ENCODE results near the gene KRT86. TPM values are rescaled to one million over a fixed set of nuclear protein-coding genes. Genes with fewer than 3 reads are reported as not detected.

KRT86 gene
- total and polyA plus RNA-seq, 4 donors: 0.10 to 0.73 (median 0.38) TPM

DNA sequence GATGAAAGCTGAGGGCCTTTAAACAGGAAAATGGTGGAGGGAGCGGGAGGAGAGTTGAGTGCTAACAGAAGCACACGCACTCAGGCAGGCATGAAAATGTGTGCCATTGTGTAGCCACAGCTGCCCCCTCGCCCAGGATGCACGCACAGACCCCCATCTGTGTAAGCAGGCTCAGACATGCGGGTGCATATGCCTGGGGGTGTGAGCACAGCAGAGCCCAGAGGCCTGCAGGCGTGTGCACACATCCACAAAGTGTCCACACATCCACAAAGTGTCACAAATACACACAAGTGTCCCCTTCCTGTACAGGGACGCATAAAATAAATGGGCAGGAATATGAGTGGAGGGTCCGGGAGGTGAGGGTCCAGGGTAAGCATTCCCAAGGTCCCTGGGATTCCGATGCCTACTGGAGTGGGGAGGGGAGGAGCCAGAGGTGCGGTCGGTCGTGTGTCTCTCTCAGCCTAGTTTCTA, 42.2 kb upstream of the KRT86 start:
- Histone ChIP-seq H3K27ac (ENCODE audit: low read depth, low read length) (no peak overlapping the region), H3K9me3 (ENCODE audit: control insufficient read depth, insufficient read depth, low read length) (no peaks in the 10 kb centered on the region), H3K27me3 (ENCODE audit: control insufficient read depth, insufficient read depth, low read length) (peaks cover 46% of the 10 kb centered on the region), H3K4me1 (ENCODE audit: control insufficient read depth, insufficient read depth, low read length) (peaks cover 16% of the 10 kb centered on the region), H3K36me3 (ENCODE audit: control insufficient read depth, insufficient read depth, low read length) (no peaks in the 10 kb centered on the region), H3K4me3 (ENCODE audit: low read depth, low read length) (no peak overlapping the region)
- DNase-seq (ENCODE audit: low read depth in 4 of 6, low spot score in 6 of 6): no peak
- WGBS (ENCODE audit: insufficient coverage): 38% methylated on average over 11 of the region's 12 CpGs

DNA sequence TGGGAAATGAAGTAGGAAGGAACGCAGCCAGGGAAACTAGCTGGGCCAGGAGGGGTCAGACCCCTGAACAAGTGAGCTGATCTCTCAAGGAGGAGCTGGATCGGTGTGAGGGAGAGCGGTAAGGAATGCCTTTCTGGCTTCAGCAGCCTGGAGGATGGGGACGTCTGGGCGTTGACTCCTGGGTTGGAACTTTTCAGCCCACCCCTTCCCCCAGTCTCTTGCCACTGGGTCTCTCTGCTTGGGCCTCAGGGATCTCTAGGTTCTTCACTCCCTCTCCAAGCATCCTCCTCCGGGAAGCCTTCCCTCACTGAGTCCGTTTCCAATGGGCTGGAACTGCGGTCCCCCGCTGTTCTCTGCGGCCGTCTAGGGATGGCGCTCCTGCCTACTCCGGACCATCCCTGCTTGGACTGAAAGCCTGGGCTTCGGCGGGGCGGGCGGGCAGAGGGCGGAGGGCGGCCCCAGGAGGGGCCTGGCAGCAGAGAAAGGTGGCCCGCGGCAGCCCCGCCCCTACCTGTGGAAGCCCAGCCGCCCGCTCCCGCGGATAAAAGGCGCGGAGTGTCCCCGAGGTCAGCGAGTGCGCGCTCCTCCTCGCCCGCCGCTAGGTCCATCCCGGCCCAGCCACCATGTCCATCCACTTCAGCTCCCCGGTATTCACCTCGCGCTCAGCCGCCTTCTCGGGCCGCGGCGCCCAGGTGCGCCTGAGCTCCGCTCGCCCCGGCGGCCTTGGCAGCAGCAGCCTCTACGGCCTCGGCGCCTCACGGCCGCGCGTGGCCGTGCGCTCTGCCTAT, 41.6 kb upstream of the KRT86 start, which contains the start of gene KRT7:
TSS of gene KRT7 (plus strand) at position 570 of the 788 bp plus-strand sequence. CDS start at position 624, 54 bp downstream.
- 1% methylated on average over 58 of the region's 58 CpGs for WGBS (ENCODE audit: insufficient coverage)
- DNase-seq (ENCODE audit: low read depth in 4 of 6, low spot score in 6 of 6): no peak
- Histone ChIP-seq H3K27me3 (ENCODE audit: control insufficient read depth, insufficient read depth, low read length) (peaks cover 46% of the 10 kb centered on the region), H3K9me3 (ENCODE audit: control insufficient read depth, insufficient read depth, low read length) (no peaks in the 10 kb centered on the region), H3K4me1 (ENCODE audit: control insufficient read depth, insufficient read depth, low read length) (peaks cover 16% of the 10 kb centered on the region), H3K36me3 (ENCODE audit: control insufficient read depth, insufficient read depth, low read length) (no peaks in the 10 kb centered on the region), H3K27ac (ENCODE audit: low read depth, low read length) (no peak within 1 kb of the TSS), H3K4me3 (ENCODE audit: low read depth, low read length) (no peak within 1 kb of the TSS)

DNA sequence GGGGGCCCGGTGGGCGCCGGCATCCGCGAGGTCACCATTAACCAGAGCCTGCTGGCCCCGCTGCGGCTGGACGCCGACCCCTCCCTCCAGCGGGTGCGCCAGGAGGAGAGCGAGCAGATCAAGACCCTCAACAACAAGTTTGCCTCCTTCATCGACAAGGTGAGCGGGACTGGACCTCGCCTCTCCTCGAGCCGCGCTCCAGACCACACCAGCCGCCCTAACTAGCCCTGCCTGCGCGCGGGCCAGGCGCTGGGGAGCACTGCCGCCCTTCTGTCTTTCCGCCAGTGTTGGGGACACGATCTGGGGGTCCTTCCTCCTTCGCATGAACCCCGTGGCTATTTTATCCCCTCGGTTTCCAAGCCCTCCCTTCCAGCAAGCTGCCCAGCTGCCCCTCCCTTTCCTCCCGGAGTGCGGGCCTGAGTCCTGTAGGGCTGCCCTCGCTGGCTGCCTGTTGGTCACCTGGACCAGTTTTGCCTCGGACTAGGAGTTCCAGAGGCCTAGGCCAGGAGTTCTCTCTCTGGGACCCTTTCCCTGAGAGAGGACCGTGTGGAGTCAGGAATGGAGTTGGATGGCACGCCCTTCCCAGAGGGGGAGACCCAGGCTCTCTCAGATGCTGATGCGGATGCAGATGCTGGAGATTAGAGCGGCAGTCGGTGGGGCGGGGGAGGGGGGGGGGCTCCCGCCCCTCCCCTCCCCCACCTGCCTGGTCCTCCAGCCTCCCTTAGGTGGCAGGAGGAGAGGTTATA, 40.8 kb upstream of the KRT86 start:
- DNase-seq (ENCODE audit: low read depth in 4 of 6, low spot score in 6 of 6): no peak
- Histone ChIP-seq H3K9me3 (ENCODE audit: control insufficient read depth, insufficient read depth, low read length) (no peaks in the 10 kb centered on the region), H3K4me3 (ENCODE audit: low read depth, low read length) (no peak overlapping the region), H3K36me3 (ENCODE audit: control insufficient read depth, insufficient read depth, low read length) (no peaks in the 10 kb centered on the region), H3K27ac (ENCODE audit: low read depth, low read length) (no peak overlapping the region), H3K27me3 (ENCODE audit: control insufficient read depth, insufficient read depth, low read length) (peaks cover 46% of the 10 kb centered on the region), H3K4me1 (ENCODE audit: control insufficient read depth, insufficient read depth, low read length) (peaks cover 16% of the 10 kb centered on the region)
- 8% methylated on average over 32 of the region's 40 CpGs for WGBS (ENCODE audit: insufficient coverage)

DNA sequence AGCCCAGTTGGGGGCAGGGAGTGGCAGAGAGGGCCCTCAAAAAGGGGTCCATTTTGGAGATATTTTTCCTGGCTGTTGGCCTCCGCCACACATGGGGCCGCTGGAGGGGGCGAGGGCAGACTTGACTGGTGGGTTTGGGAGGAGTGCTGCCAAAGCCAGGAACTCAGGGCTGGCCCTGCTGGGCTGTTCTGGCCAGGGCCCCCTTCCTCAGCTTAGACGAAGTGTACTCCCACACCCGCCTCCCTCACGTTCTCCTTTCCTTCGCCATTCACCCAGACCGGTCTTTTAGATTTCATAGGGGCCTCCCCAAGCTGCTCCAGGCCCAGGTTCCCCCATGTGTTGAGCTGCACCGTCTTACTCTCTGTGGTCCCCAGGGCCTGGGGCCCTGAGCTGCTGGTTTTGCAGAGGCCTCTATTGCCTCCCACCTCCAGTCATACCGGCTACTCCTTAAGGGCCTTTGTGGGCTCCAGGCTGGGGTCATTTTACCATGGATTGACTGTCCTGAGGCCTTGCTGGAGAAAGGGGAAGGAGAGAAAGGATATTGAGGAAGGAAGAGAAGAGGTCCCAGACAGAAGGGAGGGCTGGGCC, 40.1 kb upstream of the KRT86 start:
- DNase-seq (ENCODE audit: low read depth in 4 of 6, low spot score in 6 of 6): no peak
- H3K4me1 ChIP-seq (ENCODE audit: control insufficient read depth, insufficient read depth, low read length): peaks cover 16% of the 10 kb centered on the region

DNA sequence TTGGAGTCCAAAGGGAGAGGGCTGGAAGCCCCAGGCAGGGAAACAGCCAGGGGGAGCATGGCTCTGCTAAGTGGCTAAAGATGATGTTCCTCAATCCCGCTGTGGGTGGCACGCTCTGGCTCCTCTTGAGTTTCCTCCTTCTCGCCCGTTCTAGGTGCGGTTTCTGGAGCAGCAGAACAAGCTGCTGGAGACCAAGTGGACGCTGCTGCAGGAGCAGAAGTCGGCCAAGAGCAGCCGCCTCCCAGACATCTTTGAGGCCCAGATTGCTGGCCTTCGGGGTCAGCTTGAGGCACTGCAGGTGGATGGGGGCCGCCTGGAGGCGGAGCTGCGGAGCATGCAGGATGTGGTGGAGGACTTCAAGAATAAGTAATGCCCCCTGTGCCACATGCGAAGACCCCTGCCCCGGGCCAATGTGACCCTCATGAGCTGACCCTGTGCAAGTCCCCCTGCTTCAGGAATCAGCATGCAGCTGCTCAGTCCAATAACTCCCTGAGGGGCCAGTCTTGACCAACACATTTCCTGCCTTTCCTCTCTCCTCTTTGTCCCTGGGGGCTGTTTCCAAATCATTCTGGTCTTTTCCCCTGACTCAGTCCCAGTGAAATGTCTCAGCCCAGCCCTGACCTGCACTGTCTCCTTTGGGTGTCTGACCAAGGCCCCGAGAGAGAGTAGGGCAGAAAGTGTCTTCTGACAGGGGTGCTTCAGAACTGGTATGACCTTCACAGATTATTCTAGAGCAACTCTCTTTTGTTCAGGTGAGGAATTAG, 39.3 kb upstream of the KRT86 start:
- no peak overlapping the region for H3K4me3 ChIP-seq (ENCODE audit: low read depth, low read length)
- no peaks in the 10 kb centered on the region for H3K9me3 ChIP-seq (ENCODE audit: control insufficient read depth, insufficient read depth, low read length)
- peaks cover 44% of the 10 kb centered on the region for H3K27me3 ChIP-seq (ENCODE audit: control insufficient read depth, insufficient read depth, low read length)
- H3K36me3 ChIP-seq (ENCODE audit: control insufficient read depth, insufficient read depth, low read length): no peaks in the 10 kb centered on the region
- peaks cover 16% of the 10 kb centered on the region for H3K4me1 ChIP-seq (ENCODE audit: control insufficient read depth, insufficient read depth, low read length)
- DNase-seq (ENCODE audit: low read depth in 4 of 6, low spot score in 6 of 6): no peak
- WGBS (ENCODE audit: insufficient coverage): 95% methylated on average over 14 of the region's 15 CpGs
- no peak overlapping the region for H3K27ac ChIP-seq (ENCODE audit: low read depth, low read length)

More for the DNA sequence above, 40.1 kb upstream of the KRT86 start:
- 65% methylated on average over 9 of the region's 10 CpGs for WGBS (ENCODE audit: insufficient coverage)
- H3K27ac ChIP-seq (ENCODE audit: low read depth, low read length): no peak overlapping the region
- no peaks in the 10 kb centered on the region for H3K36me3 ChIP-seq (ENCODE audit: control insufficient read depth, insufficient read depth, low read length)
- H3K27me3 ChIP-seq (ENCODE audit: control insufficient read depth, insufficient read depth, low read length): peaks cover 46% of the 10 kb centered on the region
- no peaks in the 10 kb centered on the region for H3K9me3 ChIP-seq (ENCODE audit: control insufficient read depth, insufficient read depth, low read length)
- H3K4me3 ChIP-seq (ENCODE audit: low read depth, low read length): no peak overlapping the region

DNA sequence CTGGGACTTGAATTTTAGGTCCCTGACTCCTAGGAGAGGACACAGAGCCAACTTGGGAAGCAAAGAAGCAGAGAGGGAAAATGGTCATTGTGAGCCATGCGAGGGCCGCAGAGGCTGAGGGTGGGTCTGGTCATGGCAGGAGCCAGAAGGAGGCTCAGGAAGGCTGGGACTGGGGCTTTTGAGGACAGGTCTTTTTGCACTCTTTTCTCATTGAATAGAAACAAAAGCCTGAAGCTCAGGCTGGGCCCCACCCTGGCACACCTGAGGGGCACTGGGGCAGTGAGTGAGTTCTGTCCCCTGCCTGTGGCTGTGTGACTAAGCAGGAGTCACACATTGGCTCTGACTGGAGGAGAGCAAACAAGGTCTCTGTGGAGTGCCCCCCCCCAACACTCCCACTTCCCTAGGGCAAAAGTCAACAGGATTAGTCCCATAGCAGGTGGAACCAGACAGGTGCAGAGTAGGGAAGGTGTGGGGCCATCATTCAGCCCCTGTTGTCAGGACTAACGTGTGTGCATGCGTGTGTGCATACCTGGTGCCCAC, 38.6 kb upstream of the KRT86 start:
- Histone ChIP-seq H3K9me3 (ENCODE audit: control insufficient read depth, insufficient read depth, low read length) (no peaks in the 10 kb centered on the region), H3K36me3 (ENCODE audit: control insufficient read depth, insufficient read depth, low read length) (no peaks in the 10 kb centered on the region), H3K4me1 (ENCODE audit: control insufficient read depth, insufficient read depth, low read length) (peaks cover 16% of the 10 kb centered on the region), H3K4me3 (ENCODE audit: low read depth, low read length) (no peak overlapping the region), H3K27me3 (ENCODE audit: control insufficient read depth, insufficient read depth, low read length) (peaks cover 40% of the 10 kb centered on the region), H3K27ac (ENCODE audit: low read depth, low read length) (no peak overlapping the region)
- 91% methylated on average over 3 of the region's 4 CpGs for WGBS (ENCODE audit: insufficient coverage)
- no peak for DNase-seq (ENCODE audit: low read depth in 4 of 6, low spot score in 6 of 6)

DNA sequence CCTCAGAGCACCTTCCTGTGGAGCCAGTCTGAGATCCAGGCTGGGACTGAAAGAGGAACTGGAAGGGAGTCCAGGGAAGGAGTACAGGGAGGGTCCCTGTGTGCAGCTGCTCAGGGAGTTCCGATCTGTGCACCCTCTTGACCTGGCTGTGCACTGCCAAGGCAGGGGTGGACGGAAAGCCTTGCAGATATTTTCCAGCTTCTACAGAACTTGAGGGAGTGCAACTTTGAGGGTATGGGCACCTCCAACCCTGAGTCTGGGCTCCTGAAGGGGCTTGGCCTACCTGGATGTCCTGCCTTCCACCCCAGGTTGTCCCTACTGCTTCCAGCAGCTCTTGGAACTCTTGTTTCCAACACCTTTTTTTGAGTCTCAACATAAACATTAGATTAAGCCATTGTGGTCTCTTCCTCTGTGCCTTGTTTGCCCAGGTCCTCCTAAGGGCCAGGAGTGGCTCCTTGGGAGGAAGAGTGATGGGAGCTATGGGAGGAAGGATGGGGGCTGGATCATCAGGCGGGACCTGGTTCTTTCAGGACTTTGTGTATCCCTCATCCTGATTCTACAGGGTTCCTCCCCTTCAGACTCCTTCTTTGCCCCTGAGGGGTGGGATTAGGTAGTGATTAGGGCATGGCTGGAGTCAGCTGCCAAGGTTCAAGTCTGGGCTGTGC, 37.9 kb upstream of the KRT86 start:
- no peaks in the 10 kb centered on the region for H3K36me3 ChIP-seq (ENCODE audit: control insufficient read depth, insufficient read depth, low read length)
- DNase-seq (ENCODE audit: low read depth in 4 of 6, low spot score in 6 of 6): no peak
- H3K27me3 ChIP-seq (ENCODE audit: control insufficient read depth, insufficient read depth, low read length): peaks cover 33% of the 10 kb centered on the region

DNA sequence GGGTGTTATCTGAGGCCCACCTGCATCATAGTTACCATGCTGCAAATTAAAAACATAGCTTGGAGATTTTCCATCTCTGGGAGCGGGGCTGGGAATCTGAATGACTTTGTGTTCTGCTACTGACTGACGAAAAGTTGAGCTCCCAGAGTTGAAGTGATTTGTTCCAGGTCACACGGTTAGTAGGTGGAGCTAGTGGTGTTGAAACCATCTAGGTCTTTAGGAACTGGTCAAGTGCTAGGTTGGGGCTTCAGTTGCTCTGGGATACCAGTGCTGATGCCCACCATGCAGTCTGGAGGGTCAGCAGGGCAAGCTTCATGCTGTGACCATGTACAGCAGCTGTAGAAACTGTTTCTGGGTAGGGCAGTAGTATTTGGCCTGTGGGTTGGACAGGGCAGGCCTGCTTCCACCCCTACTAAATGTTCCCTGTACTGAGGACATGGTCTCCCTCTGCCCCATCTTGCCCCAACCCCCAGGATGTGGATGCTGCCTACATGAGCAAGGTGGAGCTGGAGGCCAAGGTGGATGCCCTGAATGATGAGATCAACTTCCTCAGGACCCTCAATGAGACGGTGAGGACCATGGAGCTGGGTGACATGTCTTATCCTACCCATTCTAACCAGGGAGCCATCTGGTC, 36.1 kb upstream of the KRT86 start:
- peaks cover 4% of the 10 kb centered on the region for H3K4me1 ChIP-seq (ENCODE audit: control insufficient read depth, insufficient read depth, low read length)
- no peak overlapping the region for H3K27ac ChIP-seq (ENCODE audit: low read depth, low read length)
- no peak for DNase-seq (ENCODE audit: low read depth in 4 of 6, low spot score in 6 of 6)
- WGBS (ENCODE audit: insufficient coverage): 76% methylated on average over 4 of the region's 4 CpGs
- peaks cover 16% of the 10 kb centered on the region for H3K27me3 ChIP-seq (ENCODE audit: control insufficient read depth, insufficient read depth, low read length)
- H3K9me3 ChIP-seq (ENCODE audit: control insufficient read depth, insufficient read depth, low read length): no peaks in the 10 kb centered on the region
- H3K4me3 ChIP-seq (ENCODE audit: low read depth, low read length): no peak overlapping the region
- no peaks in the 10 kb centered on the region for H3K36me3 ChIP-seq (ENCODE audit: control insufficient read depth, insufficient read depth, low read length)

More for the DNA sequence above, 37.9 kb upstream of the KRT86 start:
- H3K4me1 ChIP-seq (ENCODE audit: control insufficient read depth, insufficient read depth, low read length): peaks cover 16% of the 10 kb centered on the region
- H3K9me3 ChIP-seq (ENCODE audit: control insufficient read depth, insufficient read depth, low read length): no peaks in the 10 kb centered on the region
- H3K4me3 ChIP-seq (ENCODE audit: low read depth, low read length): no peak overlapping the region
- WGBS (ENCODE audit: insufficient coverage): 94% methylated on average over 2 of the region's 3 CpGs
- no peak overlapping the region for H3K27ac ChIP-seq (ENCODE audit: low read depth, low read length)
